Subcutaneous abdominal adipose tissue (tissue), 5 donors: Measurements from ENCODE around the gene RAB1B.

ENCODE experiments used
- H3K27ac ChIP-seq: one replicate; pipeline ENCODE4 v1.7.0; 2013; ENCODE audit warnings: low read depth, mild to moderate bottlenecking, inconsistent platforms, low read length, moderate library complexity
- H3K27me3 ChIP-seq, 5 donors: one replicate each; pipeline ENCODE4 v1.7.0; 2013; ENCODE audit warnings: low read length in 5 of 5, inconsistent platforms in 1 of 5; ENCODE audit not compliant: control insufficient read depth in 5 of 5, insufficient read depth in 4 of 5
- H3K36me3 ChIP-seq, 5 donors: one replicate each; pipeline ENCODE4 v1.7.0; 2013; ENCODE audit warnings: low read length in 5 of 5; ENCODE audit not compliant: control insufficient read depth in 5 of 5, insufficient read depth in 5 of 5
- H3K4me1 ChIP-seq, 5 donors: one replicate each; pipeline ENCODE4 v1.7.0; 2013; ENCODE audit warnings: low read length in 5 of 5, mild to moderate bottlenecking in 3 of 5, moderate library complexity in 1 of 5; ENCODE audit not compliant: control insufficient read depth in 5 of 5, insufficient read depth in 5 of 5
- H3K4me3 ChIP-seq, 5 donors: one replicate each; pipeline ENCODE4 v1.7.0; 2013; ENCODE audit warnings: low read length in 5 of 5, low read depth in 1 of 5
- H3K9ac ChIP-seq, 5 donors: one replicate each; pipeline ENCODE4 v1.7.0; 2013; ENCODE audit warnings: low read length in 5 of 5, mild to moderate bottlenecking in 4 of 5, moderate library complexity in 3 of 5
- H3K9me3 ChIP-seq, 5 donors: one replicate each; pipeline ENCODE4 v1.7.0; 2013; ENCODE audit warnings: low read length in 5 of 5; ENCODE audit not compliant: control insufficient read depth in 5 of 5
- donor health status: healthy.
- donor health status: healthy.
- donor health status: healthy.
- donor health status: healthy.
- donor health status: healthy.

RAB1B gene

DNA sequence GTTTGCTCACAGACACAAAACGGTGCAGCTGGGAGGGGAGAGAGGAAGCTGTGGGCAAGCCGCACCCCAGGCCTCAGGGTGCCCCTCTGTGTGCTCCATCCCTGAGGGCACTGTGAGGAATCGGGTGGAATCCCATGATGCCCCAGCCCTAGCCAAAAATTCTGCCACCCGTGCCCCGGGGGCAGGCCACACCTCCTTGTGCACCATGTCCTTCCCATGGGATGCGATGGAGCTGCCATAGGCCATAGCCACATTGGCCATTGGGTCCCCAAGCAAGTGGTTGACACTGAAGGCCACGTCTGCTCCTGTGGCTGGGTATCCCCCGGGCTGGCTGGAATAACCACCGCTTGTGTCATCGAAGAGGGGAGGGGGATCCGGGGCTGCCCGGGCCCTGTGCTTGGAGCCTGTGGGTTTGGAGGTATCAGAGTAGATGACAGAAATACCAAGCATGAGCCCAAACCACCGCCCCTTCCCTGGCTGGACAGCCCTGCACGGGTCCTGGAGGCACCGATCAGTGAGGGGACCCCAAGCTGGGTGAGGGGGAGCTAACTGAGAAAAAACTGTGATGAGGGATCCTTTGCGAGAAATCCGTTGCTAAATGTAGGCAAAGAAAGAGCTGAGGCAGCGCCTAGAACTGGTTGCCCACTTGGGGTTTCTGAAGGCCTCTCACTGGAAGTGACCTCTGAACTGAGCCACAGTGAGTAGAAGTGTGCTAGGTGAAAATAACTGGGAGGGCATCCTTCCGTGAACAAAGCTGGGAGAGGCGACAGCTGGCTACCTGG, 19.6 kb downstream of the RAB1B start:
- Histone ChIP-seq H3K9ac (peak overlapping the region; percentile 73 to 94 (median 87)), H3K27ac (peak overlapping the region; percentile 90), H3K27me3 (peaks cover 14 to 20% (median 16%) of the 10 kb centered on the region in 5 donors), H3K4me3 (peak overlapping the region; percentile 80 to 96 (median 89)), H3K4me1 (peaks cover 3 to 43% (median 31%) of the 10 kb centered on the region in 5 donors), H3K36me3 (peaks cover 0 to 28% (median 11%) of the 10 kb centered on the region in 5 donors), H3K9me3 (no peaks in the 10 kb centered on the region)

DNA sequence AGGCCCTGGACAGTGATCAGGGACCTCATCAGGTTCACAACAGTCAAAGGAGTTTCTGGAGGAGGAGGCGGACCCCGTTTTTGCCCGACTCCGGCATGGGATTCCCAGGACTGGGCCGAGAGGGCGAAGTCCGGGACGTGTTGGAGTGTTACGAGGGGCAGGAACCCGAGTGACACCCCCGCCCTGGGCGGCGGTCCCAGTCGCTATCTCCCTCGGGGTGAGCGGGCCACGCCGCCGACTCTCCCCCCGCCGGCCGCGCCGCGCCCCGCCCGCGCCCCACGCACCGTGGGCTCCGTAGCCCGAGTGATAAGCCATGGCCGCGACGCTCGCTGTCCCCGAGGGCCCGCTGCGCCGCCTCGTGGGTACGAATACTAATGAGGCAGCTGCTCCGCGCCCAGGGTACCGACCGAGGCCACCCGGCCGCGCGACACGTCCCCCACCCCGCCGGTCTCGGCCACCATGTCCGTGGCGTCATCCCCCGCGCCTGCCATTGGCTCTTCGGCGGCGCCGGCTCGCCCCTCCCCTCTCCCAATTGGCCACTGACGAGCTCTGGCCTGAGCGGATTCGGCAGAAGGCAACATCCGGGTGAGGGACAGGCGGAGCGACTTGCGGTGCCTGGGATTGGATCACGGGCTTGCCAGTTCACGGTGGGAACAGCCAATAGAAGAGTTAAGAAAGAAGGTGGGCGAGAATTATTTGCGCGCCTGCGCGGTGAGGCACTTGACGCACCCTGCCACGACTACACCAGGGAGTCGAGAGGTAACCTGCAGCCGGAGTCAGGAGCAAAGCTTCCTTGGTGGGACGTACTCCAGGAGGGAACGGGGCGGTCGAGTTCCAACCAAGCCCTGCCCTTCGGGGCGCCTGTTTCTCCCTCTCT, 20.5 kb downstream of the RAB1B start, which contains the start of gene YIF1A:
YIF1A (minus strand) TSS at position 473 of the 877 bp plus-strand sequence; CDS start at position 315, 158 bp downstream.
- peaks cover 22 to 28% (median 24%) of the 10 kb centered on the region in 5 donors for H3K27me3 ChIP-seq
- H3K9ac ChIP-seq, result peak within 1 kb of the TSS; percentile 73 to 94 (median 87)
- H3K36me3 ChIP-seq, result peaks cover 0 to 25% (median 11%) of the 10 kb centered on the region in 5 donors
- H3K4me1 ChIP-seq, result peaks cover 3 to 43% (median 31%) of the 10 kb centered on the region in 5 donors
- no peaks in the 10 kb centered on the region for H3K9me3 ChIP-seq
- peak within 1 kb of the TSS; percentile 80 to 96 (median 89) for H3K4me3 ChIP-seq
- H3K27ac ChIP-seq, result peak within 1 kb of the TSS; percentile 90

DNA sequence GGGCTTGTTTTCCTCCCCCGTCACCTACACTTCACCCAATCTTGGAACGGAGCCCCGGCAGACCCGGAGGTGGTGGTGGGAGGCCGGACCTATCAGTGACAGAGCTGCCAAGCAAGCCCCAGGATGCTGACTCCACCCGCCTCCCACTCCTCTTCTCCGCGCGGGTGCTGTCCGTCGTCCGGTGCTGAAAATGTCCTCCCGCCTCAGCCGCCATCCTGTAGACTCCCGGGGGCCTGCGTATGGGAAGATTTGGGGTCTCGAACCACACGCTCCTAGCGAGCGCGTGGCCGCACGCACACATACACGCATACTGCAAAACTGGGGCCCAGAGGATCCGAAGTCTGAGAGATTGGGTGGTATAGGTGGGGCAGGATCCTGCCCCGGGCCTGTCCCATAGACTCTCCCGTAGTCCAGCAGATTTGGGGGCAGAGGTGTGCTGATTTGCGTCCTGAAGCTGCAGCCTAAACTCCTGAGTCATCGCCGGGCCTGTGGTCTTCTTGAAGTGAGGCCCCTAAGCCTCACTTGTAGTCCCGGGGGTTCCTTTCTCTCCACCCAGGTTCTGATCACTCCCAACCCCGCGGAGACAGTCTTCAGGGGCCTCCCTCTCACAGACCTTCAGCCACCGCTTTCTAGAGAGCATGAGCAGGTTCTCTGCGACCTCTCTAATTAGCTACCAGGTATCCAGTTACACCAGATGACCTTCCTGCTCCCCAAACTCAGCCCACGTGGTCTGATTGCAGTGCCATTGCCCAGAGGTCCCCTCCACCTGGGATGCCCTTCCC, 21.3 kb downstream of the RAB1B start:
- H3K27me3 ChIP-seq, result peaks cover 27 to 35% (median 32%) of the 10 kb centered on the region in 5 donors
- H3K27ac ChIP-seq, result peak overlapping the region; percentile 74
- H3K4me3 ChIP-seq, result peak overlapping the region; percentile 80 to 90 (median 89)
- no peaks in the 10 kb centered on the region for H3K9me3 ChIP-seq
- peaks cover 0 to 19% (median 4%) of the 10 kb centered on the region in 5 donors for H3K36me3 ChIP-seq
- peaks cover 3 to 43% (median 31%) of the 10 kb centered on the region in 5 donors for H3K4me1 ChIP-seq
- peak overlapping the region in 4 of 5 donors; percentile 36 to 94 (median 58) for H3K9ac ChIP-seq

- Histone ChIP-seq H3K36me3 (peaks cover 0 to 14% (median 0%) of the 10 kb centered on the region in 5 donors), H3K27me3 (peaks cover 27 to 37% (median 34%) of the 10 kb centered on the region in 5 donors), H3K27ac (no peak overlapping the region), H3K4me1 (peaks cover 3 to 43% (median 31%) of the 10 kb centered on the region in 5 donors), H3K9ac (no peak overlapping the region), H3K4me3 (no peak overlapping the region), H3K9me3 (no peaks in the 10 kb centered on the region)
These were observed 21.8 kb downstream of the RAB1B start for GRCh38 chr11:66290330-66290621.

DNA sequence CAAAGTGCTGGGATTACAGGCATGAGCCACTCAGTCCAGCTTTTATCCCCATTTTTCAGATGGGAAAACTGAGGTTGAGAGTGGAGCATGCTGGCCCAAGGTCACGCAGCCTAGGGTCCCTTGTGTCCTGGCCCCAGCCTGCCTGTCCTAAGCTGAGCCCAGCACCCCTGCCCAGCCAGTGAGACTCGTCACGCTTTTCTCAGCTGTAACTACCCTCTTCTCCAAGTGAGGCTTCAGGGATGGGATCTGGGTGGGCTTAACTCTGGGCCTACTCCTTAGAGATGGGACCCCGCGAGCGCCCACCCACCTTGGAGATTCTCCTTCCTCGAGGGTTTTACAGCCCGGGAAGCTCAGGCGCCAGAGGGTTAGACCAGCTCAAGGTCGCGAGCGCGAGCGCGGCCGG, 22.9 kb downstream of the RAB1B start:
- no peak overlapping the region for H3K9ac ChIP-seq
- H3K4me3 ChIP-seq, result no peak overlapping the region
- H3K4me1 ChIP-seq, result peaks cover 3 to 39% (median 31%) of the 10 kb centered on the region in 5 donors

DNA sequence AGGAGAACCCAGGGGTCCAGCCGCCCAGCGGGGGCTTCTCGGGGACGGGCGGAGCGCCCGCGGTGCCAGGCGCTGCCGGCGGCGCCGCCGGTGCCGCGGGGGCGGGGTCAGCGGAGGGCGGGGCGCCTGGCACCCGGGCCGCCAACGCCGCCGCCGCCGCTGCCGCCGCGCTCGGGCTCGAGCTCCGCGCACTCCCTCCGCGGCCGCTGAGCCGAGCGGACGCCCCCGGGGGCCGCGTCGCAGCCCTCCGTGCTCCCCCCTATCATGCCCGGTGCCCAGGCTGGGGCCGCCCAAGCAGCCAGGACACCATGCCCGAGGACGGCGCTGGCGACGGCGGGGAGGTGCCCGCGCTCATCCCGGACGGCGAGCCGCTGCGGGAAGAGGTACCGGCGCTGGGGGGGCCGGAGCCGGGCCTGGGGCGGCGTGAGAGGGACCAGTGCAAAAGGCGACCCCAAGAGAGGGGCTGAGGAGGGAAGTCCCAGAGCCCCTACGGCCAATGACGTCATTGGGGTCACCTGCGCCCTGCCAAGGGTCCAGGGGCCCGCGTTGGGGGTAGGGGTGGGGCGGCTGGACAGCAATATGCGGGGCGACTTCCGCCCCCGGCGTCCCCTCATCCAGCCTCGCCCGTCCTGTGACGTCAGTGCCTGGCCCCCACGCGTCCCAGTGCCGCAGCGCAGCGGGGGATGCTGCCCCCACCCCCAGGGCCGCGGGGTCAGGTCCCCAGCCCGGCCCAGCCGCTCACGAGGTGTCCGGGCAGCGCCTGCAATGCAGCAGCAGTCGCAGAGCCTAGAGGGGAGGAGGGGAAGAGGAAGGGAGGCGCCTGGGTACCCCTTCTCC, 23.5 kb downstream of the RAB1B start, which contains the start of gene TMEM151A:
TMEM151A (plus strand) TSS at position 189 of the 837 bp plus-strand sequence; CDS start at position 309, 120 bp downstream.
- H3K4me3 ChIP-seq, result peak within 1 kb of the TSS in 2 of 5 donors; percentile 18 to 48
- H3K4me1 ChIP-seq, result peaks cover 3 to 38% (median 31%) of the 10 kb centered on the region in 5 donors
- no peak within 1 kb of the TSS for H3K27ac ChIP-seq
- no peaks in the 10 kb centered on the region for H3K9me3 ChIP-seq
- H3K27me3 ChIP-seq, result peaks cover 27 to 46% (median 37%) of the 10 kb centered on the region in 5 donors
- peaks cover 0 to 3% (median 0%) of the 10 kb centered on the region in 5 donors for H3K36me3 ChIP-seq
- no peak within 1 kb of the TSS for H3K9ac ChIP-seq

More for the DNA sequence above, 22.9 kb downstream of the RAB1B start:
- Histone ChIP-seq H3K27ac (no peak overlapping the region), H3K9me3 (no peaks in the 10 kb centered on the region), H3K27me3 (peaks cover 27 to 44% (median 37%) of the 10 kb centered on the region in 5 donors), H3K36me3 (peaks cover 0 to 7% (median 0%) of the 10 kb centered on the region in 5 donors)

GRCh38 chr11:66292543-66293332, 24.3 kb downstream of the RAB1B start:
- Histone ChIP-seq H3K27me3 (peaks cover 27 to 46% (median 37%) of the 10 kb centered on the region in 5 donors), H3K9ac (no peak overlapping the region), H3K4me3 (peak overlapping the region in 1 of 5 donors; percentile 48), H3K9me3 (no peaks in the 10 kb centered on the region), H3K27ac (no peak overlapping the region), H3K36me3 (no peaks in the 10 kb centered on the region), H3K4me1 (peaks cover 2 to 31% (median 23%) of the 10 kb centered on the region in 5 donors)

- no peaks in the 10 kb centered on the region for H3K9me3 ChIP-seq
- no peaks in the 10 kb centered on the region for H3K36me3 ChIP-seq
- no peak overlapping the region for H3K27ac ChIP-seq
- peaks cover 27 to 46% (median 37%) of the 10 kb centered on the region in 5 donors for H3K27me3 ChIP-seq
- no peak overlapping the region for H3K9ac ChIP-seq
- no peak overlapping the region for H3K4me3 ChIP-seq
- peaks cover 2 to 25% (median 17%) of the 10 kb centered on the region in 5 donors for H3K4me1 ChIP-seq
These were observed 24.9 kb downstream of the RAB1B start for GRCh38 chr11:66293352-66293751.
